Cardiac muscle cell (in vitro differentiated cells and primary cell): Measurements from ENCODE around the gene CCDC13. TPM values are rescaled to one million over a fixed set of nuclear protein-coding genes. Genes with fewer than 3 reads are reported as not detected.
A peak's percentile ranks its signal among the peaks of the same experiment; 100 is the strongest.

Experiments used
- DNase-seq, 2 donors: peaks; one replicate each; pipeline versions ENCODE4 v3.0.0 to v3.0.0-alpha.2; 2010 to 2017; ENCODE audit warnings: low read depth in 1 of 2, low spot score in 1 of 2
- H3K27ac ChIP-seq: fragments of 200-600 bp; sonication (generic); 2 replicates; pipeline ENCODE4 v1.5.1; 2016
- H3K27me3 ChIP-seq: fragments of 200-600 bp; sonication (generic); 2 replicates; pipeline ENCODE4 v1.6.0; 2016; ENCODE audit warnings: control low read depth
- H3K36me3 ChIP-seq: fragments of 200-600 bp; sonication (generic); 2 replicates; pipeline ENCODE4 v1.5.1; 2016; ENCODE audit warnings: control low read depth
- H3K4me1 ChIP-seq: fragments of 200-600 bp; sonication (generic); 2 replicates; pipeline ENCODE4 v1.8.1; 2017; ENCODE audit warnings: low read depth, mild to moderate bottlenecking, mixed run types
- H3K4me3 ChIP-seq: fragments of 200-600 bp; sonication (generic); 2 replicates; pipeline ENCODE4 v1.5.1; 2016; ENCODE audit warnings: mild to moderate bottlenecking
- H3K9me3 ChIP-seq: fragments of 200-600 bp; sonication (generic); 2 replicates; pipeline ENCODE4 v1.5.1; 2017; ENCODE audit warnings: low read depth, mild to moderate bottlenecking, control low read depth
- polyA plus RNA-seq: library from polyadenylated mRNA; unstranded; fragments of >200 nt; fragmentation: Nextera tagmentation; extraction: Ambion mirVana; gene quantifications from 2 replicates; pipeline ENCODE4 v1.2.1, GENCODE V29; 2016
- total RNA-seq: library from RNA; depleted of rRNA; stranded (reverse); fragments of >200 nt; gene quantifications from 2 replicates; pipeline ENCODE4 v1.2.3, GENCODE V29; 2016
- TF ChIP-seq, protein P1 (sequence below): IDR thresholded peaks from 2 replicates; pipeline ENCODE4 v1.5.1; 2012; ENCODE audit warnings: low read depth, mild to moderate bottlenecking, low read length

Gene CCDC13
- total and polyA plus RNA-seq, 2 experiments from 2014 or later = 2.8 to 3.3 TPM

DNA sequence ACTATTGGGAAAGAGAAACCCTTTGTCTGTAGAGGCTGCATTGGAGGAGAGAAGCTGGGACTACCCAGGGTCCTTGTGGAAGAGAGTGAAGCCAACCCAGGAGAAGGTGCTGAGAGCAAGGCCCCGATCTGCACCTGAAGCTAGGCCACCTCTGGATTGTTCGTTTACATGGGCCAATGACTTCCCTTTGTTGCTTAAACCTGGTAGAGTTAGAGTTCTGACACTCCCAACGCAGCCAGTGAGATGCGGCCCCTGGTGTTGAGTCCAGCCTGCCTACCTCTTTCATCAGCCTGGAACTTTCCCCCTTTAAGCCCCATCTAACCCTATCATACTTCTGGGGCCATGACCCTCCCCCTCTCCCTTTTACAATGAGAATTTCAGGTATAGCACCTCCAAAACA, 30.8 kb downstream of the CCDC13 start:
- H3K27me3 ChIP-seq = no peaks in the 10 kb centered on the region
- no peak for DNase-seq
- no peaks in the 10 kb centered on the region for H3K36me3 ChIP-seq
- H3K4me1 ChIP-seq = peaks cover 20% of the 10 kb centered on the region
- no peaks in the 10 kb centered on the region for H3K9me3 ChIP-seq
- no peak overlapping the region for H3K27ac ChIP-seq
- TF ChIP-seq, protein P1, sequence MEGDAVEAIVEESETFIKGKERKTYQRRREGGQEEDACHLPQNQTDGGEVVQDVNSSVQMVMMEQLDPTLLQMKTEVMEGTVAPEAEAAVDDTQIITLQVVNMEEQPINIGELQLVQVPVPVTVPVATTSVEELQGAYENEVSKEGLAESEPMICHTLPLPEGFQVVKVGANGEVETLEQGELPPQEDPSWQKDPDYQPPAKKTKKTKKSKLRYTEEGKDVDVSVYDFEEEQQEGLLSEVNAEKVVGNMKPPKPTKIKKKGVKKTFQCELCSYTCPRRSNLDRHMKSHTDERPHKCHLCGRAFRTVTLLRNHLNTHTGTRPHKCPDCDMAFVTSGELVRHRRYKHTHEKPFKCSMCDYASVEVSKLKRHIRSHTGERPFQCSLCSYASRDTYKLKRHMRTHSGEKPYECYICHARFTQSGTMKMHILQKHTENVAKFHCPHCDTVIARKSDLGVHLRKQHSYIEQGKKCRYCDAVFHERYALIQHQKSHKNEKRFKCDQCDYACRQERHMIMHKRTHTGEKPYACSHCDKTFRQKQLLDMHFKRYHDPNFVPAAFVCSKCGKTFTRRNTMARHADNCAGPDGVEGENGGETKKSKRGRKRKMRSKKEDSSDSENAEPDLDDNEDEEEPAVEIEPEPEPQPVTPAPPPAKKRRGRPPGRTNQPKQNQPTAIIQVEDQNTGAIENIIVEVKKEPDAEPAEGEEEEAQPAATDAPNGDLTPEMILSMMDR = no peak
- no peak overlapping the region for H3K4me3 ChIP-seq

DNA sequence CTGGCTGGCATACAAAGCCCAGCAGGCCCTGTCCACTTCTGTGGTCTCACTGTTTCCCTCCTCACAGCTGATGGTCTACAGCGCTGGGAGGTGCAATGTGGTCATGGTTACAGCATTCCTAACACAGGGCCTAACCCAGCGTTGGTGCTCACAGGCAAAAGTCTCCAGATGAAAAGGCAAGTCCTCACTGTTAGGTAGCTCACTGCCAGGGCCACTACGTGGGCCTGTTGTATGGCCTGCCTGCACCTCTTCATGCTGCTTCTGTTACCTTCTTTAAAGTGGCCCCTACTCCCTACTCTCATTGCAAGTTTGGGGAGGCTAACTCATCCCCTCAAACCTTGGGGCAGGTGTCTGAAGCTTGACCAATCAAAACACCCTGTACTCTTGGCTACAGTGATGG, 31.3 kb downstream of the CCDC13 start:
- Histone ChIP-seq H3K9me3 (no peaks in the 10 kb centered on the region), H3K27ac (no peak overlapping the region), H3K27me3 (no peaks in the 10 kb centered on the region), H3K36me3 (no peaks in the 10 kb centered on the region), H3K4me1 (peaks cover 18% of the 10 kb centered on the region), H3K4me3 (no peak overlapping the region)
- TF ChIP-seq, protein P1 = no peak
- DNase-seq = no peak

- H3K27me3 ChIP-seq = no peaks in the 10 kb centered on the region
- H3K36me3 ChIP-seq = no peaks in the 10 kb centered on the region
- H3K9me3 ChIP-seq = no peaks in the 10 kb centered on the region
- H3K4me3 ChIP-seq = no peak overlapping the region
- TF ChIP-seq, protein P1 = no peak
- peak overlapping the region; percentile 73 for H3K27ac ChIP-seq
- DNase-seq = peak in 1 of 2 donors; percentile 82
- peaks cover 10% of the 10 kb centered on the region for H3K4me1 ChIP-seq
These were observed 33.5 kb downstream of the CCDC13 start for GRCh38 chr3:42739401-42740158.

DNA sequence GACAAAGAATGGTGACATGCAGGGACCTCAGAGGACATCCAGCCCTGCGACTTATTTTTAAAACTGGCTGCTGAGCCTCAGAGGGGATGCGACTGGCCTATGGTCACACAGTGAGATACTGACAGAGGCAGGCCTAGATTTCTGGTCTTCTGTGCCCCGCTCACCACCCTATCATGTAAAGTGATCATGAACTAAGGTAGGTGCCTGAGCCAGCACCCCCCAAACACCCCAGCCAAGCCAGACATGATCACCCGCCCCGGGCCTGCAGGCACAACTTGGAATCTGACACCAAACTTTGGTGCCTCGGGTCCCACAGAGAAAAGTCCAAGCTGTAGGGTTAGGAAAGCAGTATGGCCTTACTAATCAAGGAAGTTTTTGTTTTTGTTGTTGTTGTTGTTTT, 36.5 kb downstream of the CCDC13 start:
- TF ChIP-seq, protein P1 = no peak
- no peaks in the 10 kb centered on the region for H3K27me3 ChIP-seq
- H3K9me3 ChIP-seq = no peaks in the 10 kb centered on the region
- no peak overlapping the region for H3K27ac ChIP-seq
- H3K36me3 ChIP-seq = no peaks in the 10 kb centered on the region
- DNase-seq = no peak
- no peak overlapping the region for H3K4me3 ChIP-seq
- H3K4me1 ChIP-seq = peaks cover 16% of the 10 kb centered on the region

- TF ChIP-seq, protein P1 = no peak
- Histone ChIP-seq H3K27me3 (no peaks in the 10 kb centered on the region), H3K36me3 (no peaks in the 10 kb centered on the region), H3K4me3 (no peak overlapping the region), H3K27ac (no peak overlapping the region), H3K4me1 (peaks cover 16% of the 10 kb centered on the region), H3K9me3 (no peaks in the 10 kb centered on the region)
- no peak for DNase-seq
These were observed 37.0 kb downstream of the CCDC13 start for GRCh38 chr3:42736081-42736480.
